ENCODE data around the gene SDK1.

SDK1 gene

DNA sequence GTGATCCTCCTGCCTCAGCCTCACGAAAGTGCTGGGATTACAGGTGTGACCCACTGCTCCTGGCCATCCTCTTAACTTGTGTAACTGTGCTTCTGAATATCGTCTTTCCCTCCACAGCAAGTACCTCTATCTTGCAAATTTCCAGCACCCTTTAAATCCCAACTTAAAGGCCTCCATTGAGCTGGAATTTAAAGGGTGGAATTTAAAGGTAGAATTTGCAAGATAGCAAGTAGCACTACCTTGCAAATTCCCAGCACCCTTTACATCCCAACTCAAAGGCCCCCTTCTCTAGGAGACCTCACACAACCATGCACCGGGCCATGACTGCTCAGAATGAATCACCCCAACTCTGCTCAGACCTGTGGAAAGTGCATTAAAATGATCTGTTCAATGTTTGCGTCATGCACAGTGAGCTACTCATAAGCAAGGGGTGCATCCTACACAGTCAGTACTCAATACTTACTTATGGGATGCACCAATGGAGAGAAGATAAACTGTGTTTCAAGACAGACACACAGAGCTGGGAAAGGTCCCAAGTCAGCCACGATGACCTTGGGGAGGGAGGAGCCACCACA, 17.8 kb upstream of the SDK1 start:
- DNase-seq (ENCODE audit: low read depth in 2 of 2) = no peak

DNA sequence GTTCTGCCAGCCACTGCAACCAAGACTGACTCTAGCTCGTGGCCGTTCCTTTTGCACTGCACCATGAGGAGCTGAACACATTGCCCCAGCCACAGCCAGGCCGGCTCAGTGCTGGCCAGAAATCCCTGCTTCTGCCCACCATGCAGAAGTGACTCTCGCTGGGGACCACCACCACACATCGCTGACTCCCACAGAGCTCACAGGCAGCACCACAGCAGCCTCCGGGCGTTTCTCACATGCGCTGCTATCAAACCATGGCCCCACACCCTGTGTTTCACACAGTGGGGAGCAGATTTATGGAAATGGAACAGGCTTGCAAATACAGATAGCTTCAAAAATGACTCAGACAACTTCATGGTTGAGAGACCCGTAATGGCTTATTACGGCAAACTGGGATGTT, 15.4 kb upstream of the SDK1 start:
- no peak for DNase-seq (ENCODE audit: low read depth in 2 of 2)

DNA sequence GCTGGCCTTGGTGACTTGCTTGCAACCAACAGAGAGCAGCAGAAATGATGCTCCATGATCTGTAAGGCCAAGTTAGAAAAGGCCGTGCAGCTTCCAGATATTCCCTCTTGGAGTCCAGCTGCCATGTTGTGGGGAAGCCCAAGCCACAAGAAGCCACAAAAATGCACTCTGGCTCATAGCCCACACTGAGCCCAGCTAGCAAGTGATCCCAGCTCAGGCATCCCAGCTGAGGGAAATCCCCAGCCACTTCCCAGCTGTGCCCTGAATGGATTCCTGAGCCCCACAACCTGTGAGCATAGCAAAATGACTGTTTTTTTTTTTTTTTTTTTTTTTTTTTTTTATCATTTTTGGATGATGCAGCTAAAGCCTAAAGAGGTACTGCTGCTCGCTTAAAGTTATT, 11.1 kb upstream of the SDK1 start:
- no peak for DNase-seq (ENCODE audit: low read depth in 2 of 2)

DNA sequence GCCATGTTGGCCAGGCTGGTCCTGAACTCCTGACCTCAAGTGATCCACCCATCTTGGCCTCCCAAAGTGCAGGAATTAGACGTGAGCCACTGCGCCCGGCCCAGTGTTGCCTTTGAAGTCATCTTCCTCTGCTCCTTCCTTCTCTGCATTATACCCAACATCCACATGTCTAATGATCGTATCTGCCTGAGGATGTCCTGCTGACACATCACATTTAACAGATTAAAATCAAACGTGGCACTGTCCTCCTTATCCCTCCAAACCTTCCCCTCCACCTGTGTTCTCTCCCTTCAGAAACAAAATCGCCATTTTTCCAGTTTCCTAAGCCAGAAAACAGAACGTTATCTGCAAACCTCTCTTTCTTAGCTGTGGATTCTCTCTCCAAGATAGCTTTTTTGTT, 8.4 kb upstream of the SDK1 start:
- DNase-seq (ENCODE audit: low read depth in 2 of 2) = no peak

DNA sequence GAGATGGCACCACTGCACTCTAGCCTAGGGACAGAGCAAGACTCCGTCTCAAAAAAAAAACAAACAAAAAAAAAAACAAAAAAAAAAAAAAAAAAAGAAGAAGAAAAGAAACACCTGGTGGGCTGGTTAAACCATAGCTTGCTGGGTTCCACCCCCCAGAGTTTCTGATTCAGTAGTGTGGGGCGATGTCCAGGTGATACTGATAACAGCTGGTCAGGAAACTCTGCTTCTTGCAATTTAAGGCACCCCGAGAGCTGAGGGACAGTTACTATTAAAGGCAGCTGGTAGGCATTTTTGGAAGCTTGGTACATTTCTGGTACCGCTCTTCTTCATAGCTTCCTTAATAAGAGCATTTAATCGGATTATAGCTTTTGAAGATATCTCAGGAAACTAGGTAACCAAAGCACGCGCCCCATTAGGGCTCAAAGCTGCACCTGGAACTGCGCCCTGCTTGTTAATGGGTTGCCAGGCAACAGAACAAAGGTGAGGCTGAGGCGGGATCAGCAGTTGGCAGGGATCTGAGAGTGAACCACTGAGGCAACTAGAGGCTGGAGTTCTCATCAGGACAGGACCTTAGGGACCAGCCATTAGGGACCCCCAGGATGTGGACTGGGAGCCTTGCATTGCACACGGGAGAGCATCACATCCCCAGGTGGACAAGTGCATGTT, 6.5 kb upstream of the SDK1 start:
- DNase-seq (ENCODE audit: low read depth in 2 of 2) = no peak

DNA sequence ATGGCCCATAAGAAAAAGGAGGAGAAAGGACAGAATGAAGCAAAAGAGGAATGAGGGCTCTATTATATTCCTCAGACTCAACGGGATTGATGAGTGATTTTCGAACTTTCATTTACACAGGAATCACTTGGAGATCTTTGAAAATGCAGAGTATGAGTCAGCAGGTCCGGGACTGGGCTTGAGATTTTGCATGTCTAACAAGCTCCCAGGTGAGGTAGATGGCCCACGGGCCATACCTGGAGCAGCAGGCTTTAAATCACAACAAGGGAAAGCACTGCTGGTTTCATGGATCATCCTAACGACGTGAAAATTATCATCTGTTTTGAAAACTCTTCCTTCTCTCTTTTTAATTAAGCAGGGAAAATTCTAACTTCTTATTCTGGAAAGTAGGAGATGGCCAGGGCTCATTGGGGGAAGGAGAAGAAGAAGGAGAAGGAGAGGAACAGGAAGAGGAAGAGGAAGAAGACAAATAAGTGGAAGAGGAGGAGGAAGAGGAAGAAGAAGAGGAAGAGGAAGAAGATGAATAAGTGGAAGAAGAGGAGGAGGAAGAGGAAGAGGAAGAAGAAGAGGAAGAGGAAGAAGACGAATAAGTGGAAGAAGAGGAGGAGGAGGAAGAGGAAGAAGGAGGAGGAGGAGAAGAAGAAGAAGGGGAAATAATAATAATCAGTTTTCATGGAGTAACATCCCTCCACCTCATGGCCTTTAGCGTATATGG, 3.8 kb upstream of the SDK1 start:
- no peak for DNase-seq (ENCODE audit: low read depth in 2 of 2)

DNA sequence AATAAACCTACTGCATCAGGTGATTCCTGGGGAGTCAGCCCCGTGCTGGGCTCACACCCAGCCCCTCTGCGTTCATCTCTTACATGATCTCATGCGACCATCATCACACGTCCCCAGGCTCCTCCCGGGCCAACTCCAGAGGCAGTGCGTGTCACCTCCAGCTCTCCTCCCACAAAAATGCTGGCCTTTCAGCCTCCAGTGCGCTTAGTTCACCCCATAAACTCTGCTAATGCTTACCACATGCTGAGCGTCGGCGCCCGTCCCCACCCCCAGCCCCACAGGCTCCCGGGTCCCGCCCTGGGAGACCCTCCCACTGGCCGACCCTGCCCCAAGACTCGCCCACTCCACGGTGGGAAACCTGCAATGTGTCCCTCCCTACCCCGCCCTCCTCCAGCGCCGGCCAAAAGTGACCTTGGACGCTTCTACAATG, 816 bp upstream of the SDK1 start:
- DNase-seq (ENCODE audit: low read depth in 2 of 2) = no peak

DNA sequence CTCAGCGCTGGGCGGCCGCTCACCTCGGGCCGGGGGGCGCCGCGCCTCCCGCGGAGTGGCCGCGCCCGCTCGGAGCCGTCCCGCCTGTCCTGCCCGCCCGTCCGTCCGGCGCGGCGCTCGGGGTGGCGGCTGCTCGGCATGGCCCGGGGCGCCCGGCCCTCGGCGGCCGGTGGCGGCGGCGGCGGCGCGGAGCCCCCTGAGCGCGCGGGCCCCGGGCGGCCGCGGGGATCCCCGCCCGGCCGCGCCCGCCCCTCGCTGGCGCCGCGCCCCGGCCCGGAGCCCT, 338 bp downstream of the SDK1 start:
- no peak for DNase-seq (ENCODE audit: low read depth in 2 of 2)

DNA sequence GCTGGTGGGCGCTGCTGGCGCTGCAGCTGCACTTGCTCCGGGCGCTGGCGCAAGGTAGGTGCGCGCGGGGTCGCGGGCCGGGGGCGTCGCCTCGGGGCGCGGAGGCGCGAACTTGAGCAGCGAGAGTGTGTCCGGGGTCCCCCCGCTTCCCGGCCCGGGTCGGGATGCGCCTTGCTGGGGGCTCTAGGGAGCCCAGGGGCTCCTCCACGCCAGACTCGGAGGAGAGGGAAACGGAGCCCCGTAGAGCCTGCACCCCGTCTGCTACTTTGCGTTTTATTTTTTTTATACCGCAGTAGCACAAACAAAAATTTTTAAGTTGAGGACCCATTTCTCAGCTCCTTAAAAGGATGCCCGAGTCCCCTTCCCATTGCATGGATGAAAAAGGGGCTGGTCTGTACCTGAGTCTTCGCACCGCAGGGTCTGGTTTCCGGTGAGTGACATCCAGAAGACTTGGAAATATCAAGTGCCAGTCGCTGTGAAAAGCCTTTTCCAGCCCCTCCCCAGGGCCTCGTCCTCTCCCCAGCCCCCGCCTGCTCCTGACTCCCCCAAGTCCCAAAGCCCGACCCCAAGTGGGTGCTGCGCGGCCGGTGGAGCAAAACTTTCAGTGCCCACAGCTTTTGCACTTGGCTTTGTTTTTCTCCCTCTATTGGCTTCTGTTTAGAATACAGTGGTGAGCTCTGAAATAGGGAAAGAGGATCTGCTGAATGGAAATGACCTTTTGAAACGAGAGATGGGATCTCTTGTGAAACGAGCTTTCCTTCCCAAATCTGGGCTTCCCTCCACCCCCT, 973 bp downstream of the SDK1 start:
- DNase-seq (ENCODE audit: low read depth in 2 of 2) = no peak

DNA sequence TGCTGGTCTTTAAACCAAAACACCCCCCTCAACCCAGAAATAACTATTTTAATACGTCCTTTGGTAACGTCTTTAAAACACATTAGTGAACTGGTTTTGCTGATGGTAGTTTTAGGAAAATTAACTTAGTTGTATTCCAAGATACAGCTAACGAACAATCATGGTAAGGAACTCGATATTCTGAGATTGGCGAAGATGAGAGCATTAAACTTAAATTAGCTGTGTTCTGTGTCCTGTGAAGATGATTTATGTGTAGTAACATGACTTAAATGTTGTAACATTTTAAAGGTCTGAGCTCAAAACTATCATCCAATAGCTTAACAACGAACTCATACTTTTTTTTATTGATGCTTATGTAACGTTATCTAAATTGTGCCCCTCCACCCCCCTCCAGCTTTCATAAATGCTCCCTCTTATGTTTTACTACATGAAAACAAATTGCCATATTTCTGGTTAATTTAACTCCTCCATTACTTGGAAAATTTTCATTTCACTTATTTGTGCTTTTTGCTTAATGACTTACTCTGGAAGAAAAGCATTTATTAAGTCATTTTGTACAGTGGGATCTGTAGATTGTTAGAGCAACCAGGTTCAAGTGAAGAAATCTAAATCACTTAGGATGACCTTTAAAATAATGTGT, 1.7 kb downstream of the SDK1 start:
- no peak for DNase-seq (ENCODE audit: low read depth in 2 of 2)

DNA sequence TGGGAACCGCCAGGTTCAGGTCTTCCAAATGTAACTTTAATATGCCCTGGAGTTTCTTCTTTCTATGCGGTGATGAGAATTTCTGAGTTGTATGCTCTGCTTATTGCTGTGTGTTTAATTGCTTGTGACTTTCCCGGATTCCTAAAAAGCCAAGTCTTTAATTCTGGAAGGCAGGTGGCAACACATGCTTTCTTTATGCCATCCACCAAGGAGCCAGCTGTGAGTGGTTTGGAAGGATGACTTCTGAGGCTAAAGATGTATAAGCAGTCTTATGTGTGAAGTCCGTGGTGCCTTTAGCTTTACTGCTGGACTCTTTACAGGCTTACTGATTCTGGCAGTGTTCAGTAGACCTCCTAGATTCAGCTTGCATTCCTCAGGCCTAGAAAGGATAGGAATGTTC, 3.1 kb downstream of the SDK1 start:
- no peak for DNase-seq (ENCODE audit: low read depth in 2 of 2)

DNA sequence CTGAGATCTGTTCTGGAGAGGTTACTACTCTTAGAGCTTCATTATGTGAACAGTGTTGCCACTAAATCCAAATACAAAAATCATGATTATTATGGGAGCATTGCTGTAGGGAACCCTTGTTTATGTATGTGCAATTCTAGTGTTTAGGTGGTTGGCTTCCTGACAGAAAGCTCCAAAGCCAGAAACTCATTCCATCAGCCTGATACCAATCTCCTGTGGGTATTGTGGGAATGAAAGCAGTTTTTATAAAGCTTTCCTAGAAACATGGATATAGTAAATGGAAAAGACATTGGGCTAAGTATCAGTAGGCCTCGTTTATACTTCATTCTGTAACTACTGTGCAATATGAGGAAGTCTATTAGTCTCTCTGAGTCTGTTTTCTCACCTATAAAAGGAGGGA, 6.4 kb downstream of the SDK1 start:
- DNase-seq (ENCODE audit: low read depth in 2 of 2) = no peak

DNA sequence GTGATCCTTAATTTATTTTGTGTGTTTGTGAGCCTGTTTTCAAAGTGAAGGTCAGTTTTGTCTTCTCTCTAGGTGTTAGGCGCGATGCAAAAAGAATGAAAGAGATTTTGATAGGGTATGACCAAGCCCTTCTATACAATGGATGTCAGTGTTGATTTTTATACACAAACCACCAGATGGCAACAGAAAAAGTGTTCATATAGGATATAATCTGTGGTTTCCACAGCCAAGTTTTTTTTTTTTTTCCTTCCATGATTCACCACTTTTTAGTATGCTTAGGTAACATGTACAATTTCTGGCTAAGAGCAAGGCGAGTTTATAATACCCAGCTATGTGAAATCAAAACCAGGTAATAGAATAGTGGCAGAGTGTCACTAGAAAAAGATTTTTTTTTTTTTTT, 8.1 kb downstream of the SDK1 start:
- DNase-seq (ENCODE audit: low read depth in 2 of 2) = no peak

DNA sequence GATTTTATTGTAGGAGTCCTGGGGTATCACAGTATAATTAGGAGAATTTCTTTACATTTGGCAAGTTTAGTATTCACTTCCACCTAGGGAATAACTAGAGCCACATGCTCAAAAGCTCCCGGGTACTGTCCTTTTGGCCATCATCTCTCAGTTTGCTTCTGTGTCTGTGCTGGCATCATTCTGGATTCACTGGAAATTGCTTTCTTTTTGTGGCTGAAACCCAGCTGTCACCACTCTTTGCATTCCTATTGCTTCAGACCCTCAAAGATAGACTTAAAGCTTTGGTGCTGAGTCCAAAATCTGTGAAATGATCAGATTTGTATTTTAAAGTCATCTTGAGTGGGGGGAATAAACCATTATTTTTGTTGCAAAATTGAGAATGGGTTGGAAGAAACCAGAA, 8.9 kb downstream of the SDK1 start:
- no peak for DNase-seq (ENCODE audit: low read depth in 2 of 2)

DNA sequence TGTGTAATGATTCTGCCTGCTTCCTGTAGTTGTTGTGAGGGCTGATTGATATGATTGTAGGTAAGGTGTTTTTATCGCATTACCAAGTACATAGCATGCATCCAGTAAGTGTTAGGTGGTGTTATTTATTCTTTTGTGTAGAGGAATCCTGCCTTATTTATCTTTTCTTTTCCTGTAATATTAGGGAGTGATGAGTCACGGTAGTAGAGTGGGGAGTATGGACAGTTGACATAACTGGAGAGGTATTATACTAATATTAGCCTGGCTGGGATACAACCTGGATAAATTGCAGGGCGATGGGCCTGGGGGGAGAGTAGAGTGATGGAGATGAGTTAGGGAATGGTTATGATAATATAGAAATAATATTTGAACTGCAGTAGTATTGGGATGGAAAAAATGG, 9.8 kb downstream of the SDK1 start:
- DNase-seq (ENCODE audit: low read depth in 2 of 2) = no peak

DNA sequence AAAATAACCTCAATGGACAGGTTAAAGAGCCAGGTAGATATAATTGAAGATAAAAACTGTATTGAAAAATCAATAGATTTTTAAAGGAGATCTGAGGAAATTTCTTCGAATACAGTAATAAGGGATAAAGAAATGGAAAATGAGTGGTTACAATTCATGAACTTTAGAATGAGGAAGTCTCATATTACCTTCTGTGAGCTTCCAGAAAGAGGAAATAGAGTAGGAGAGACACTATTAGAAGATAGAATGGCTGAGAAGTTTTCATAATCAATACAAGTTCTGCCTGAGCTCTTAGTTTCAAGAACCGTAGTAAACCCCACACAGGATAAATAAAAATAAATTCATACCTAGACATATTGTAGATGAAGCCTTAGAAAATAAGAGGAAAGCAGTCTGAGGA, 11.5 kb downstream of the SDK1 start:
- no peak for DNase-seq (ENCODE audit: low read depth in 2 of 2)

DNA sequence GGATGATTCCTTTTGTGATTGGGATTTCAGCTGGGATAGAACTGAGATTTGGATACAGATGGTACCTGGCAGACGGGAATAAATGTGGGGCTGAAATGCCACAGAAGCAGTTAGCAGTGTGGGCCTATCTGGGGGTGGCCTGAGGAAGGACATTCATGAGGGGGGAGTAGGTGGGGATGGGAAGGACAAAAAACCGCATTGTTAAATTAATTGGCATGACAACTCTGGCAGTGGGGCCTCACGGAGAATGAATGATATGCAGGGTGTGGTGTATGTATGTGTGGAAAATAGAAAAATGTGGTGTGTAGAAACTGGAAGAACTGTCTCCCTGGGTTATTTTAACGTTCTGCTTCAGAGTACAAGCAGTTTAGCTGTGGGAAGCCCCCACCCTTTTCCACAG, 17.8 kb downstream of the SDK1 start:
- DNase-seq (ENCODE audit: low read depth in 2 of 2) = no peak

DNA sequence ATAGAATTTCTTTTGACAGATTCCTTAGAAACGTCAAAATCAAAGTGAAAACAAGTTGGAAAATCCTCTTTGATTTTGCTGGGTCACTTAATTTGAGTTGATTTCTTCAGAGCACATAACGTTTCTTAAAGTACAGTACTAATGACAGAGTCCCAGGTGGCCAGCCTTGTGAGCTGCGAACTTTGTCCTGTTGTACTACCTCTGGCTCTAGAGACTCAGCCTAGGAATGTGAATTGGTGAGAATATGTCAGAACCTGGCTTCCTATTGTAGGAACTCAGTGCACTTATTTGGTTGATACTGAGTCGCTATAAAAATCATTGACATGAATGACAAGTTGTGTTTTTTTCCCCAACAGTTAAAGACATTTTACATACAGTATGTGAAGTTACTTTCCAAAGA, 20.2 kb downstream of the SDK1 start:
- DNase-seq (ENCODE audit: low read depth in 2 of 2) = no peak

DNA sequence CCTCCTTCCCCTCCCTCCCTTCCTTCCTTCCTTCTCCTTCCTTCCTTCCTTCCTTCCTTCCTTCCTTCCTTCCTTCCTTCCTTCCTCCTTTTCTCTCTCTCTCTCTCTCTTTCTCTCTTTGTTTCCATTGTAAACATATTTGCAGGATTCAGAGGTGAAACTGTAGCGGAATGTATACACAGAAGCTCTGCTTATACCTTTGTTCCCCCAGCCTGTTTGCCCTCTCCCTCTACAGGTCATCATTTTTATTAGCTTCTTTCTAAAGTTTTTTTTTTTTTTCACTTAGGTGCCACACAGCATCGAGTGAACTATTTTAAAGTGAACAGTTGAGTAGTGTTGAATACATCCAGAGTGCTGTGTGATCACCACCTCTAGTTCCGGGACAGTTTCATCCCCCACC, 20.7 kb downstream of the SDK1 start:
- no peak for DNase-seq (ENCODE audit: low read depth in 2 of 2)

DNA sequence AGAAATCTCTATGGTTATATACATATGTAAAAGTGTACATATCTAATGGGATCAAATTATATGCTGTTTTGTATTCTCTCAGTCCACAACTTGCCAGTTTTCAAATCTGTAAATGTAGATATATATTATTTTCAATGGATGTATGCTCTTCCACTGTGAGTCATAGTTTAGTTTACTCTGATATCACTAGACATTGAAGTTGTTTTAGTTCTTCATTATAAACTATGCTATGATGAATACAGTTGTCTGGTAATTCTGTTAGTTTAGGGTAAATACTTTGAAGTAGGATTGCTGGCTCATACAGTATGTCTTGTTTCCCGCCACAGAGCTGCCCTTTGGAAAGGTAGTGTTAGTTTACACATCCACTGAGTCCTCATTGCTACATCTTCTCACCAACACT, 25.2 kb downstream of the SDK1 start:
- no peak for DNase-seq (ENCODE audit: low read depth in 2 of 2)

DNA sequence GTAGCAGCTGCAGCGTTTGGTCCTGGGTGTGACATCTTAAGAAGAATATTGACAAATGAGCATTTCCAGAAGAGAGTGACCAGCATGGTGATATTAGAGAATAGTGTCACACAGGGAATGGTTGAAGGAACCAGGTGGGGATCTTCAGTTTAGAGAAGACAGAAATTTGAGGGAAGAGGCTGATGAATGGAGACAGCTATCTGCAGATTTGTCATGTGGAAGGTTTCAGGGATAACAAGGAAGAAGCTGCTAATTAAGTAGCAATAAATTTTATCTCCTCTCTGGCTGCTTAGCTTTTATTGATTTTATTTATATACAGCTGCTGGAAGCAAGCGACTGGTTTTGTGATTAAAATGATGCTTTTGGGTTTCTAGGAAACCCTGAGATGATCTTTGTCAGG, 26.0 kb downstream of the SDK1 start:
- DNase-seq (ENCODE audit: low read depth in 2 of 2) = no peak

DNA sequence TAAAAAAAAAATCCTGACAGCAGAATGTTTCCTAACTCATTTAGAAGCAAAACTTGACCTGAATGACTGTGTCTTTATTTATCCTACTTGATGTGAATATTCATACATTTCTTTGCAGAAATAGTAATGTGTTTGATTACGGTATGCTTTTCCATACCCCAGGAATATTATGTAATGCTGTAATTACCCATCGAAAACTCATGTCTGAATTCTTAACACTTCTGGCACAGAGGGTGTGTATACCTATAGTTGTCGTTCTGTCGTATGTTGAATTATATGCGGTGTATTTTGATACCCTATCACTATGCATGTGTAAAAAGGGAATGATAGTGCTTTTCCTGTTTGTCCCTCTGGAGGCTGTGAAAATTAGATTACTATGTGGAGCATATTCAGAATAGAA, 26.6 kb downstream of the SDK1 start:
- no peak for DNase-seq (ENCODE audit: low read depth in 2 of 2)

DNA sequence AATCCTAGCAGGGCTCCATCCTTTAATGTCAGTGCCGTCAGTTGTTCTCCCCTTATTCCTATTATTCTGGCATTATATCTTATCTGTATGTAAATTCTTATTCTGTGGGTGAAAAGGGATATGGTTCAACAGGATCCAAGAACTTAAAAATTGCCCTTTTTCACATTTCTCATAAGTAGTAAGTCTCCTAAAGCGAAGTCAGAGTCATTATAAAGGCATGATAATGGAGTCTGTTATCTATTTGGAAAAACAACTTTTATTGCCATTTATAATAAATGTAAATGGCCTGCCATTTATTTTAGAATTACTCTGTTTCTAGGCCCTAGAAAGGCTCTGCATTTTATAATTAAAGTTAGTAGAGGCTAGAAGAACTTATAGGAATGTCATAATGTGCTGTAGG, 31.3 kb downstream of the SDK1 start:
- no peak for DNase-seq (ENCODE audit: low read depth in 2 of 2)
